Measurements from ENCODE around the gene TMEM31. TPM values are rescaled to one million over a fixed set of nuclear protein-coding genes. Genes with fewer than 3 reads are reported as not detected.

TMEM31 gene
- total and polyA plus RNA-seq, 9 of the 15 experiments (the other 6 are each of a cell fraction or from before 2014, with no cell fraction given): 0.18 TPM; not detected in 8

GRCh38 chrX:103686199-103687072 lies 24.3 kb upstream of the TMEM31 start, which contains the start of gene MORF4L2 (continued):
- TF ChIP-seq ZBTB40 (IDR thresholded peaks at IDR 0.05): no peak
- no peak for TF ChIP-seq ZBTB40 (CRISPR knock-in tag; IDR thresholded peaks at IDR 0.05)
- TF ChIP-seq HINFP (tag; conservative IDR thresholded peaks at IDR 0.05; ENCODE audit: low read depth): no peak
- no peak for TF ChIP-seq KDM1A (IDR thresholded peaks at IDR 0.05)
- no peak for TF ChIP-seq MTF1 (CRISPR knock-in tag; IDR thresholded peaks at IDR 0.05; ENCODE audit: borderline replicate concordance)
- no peak for TF ChIP-seq ZBTB2 (IDR thresholded peaks at IDR 0.05)
- TF ChIP-seq ZNF592 (IDR thresholded peaks at IDR 0.05): no peak

Data from K562 (cell line).